OCI-LY1 (cell line): ENCODE measurements around the gene OR1K1.

Experiments
- H2AFZ ChIP-seq: fragments of 200-600 bp; sonication (generic), shearing (Covaris generic); 2 replicates; pipeline ENCODE4 v1.6.0; 2014; ENCODE audit warnings: antibody characterized with exemption, mild to moderate bottlenecking, low read length
- H3F3A ChIP-seq: fragments of 200-600 bp; sonication (generic), shearing (Covaris generic); 2 replicates; pipeline ENCODE4 v1.6.0; 2014; ENCODE audit warnings: mild to moderate bottlenecking, antibody characterized with exemption, low read length, moderate library complexity; ENCODE audit not compliant: insufficient read depth
- H3K27ac ChIP-seq: fragments of 200-600 bp; sonication (generic); 2 replicates; pipeline ENCODE4 v1.5.1; 2014; ENCODE audit warnings: low read length, mixed run types, mild to moderate bottlenecking, low read depth; ENCODE audit not compliant: poor library complexity, severe bottlenecking
- H3K27me3 ChIP-seq: fragments of 200-600 bp; sonication (generic); 2 replicates; pipeline ENCODE4 v1.6.0; 2014; ENCODE audit warnings: antibody characterized with exemption, mild to moderate bottlenecking, low read length, moderate library complexity; ENCODE audit not compliant: insufficient read depth
- H3K36me3 ChIP-seq: fragments of 200-600 bp; sonication (generic); 2 replicates; pipeline ENCODE4 v1.6.1; 2014; ENCODE audit warnings: mild to moderate bottlenecking, antibody characterized with exemption, low read length, moderate library complexity, mixed read lengths; ENCODE audit not compliant: insufficient read depth
- H3K4me1 ChIP-seq: fragments of 200-600 bp; sonication (generic); 2 replicates; pipeline ENCODE4 v1.5.1; 2014; ENCODE audit warnings: mild to moderate bottlenecking, low read length, moderate library complexity; ENCODE audit not compliant: insufficient read depth, severe bottlenecking
- H3K4me2 ChIP-seq: fragments of 200-600 bp; sonication (generic), shearing (Covaris generic); 2 replicates; pipeline ENCODE4 v1.6.1; 2014; ENCODE audit warnings: low read length
- H3K4me3 ChIP-seq: fragments of 200-600 bp; sonication (generic); 2 replicates; pipeline ENCODE4 v1.5.1; 2014; ENCODE audit warnings: low read length, low read depth, mild to moderate bottlenecking, mixed read lengths; ENCODE audit not compliant: poor library complexity, severe bottlenecking
- H3K79me2 ChIP-seq: fragments of 200-600 bp; shearing (Covaris generic); 2 replicates; pipeline ENCODE4 v1.6.1; 2016; ENCODE audit warnings: mixed run types, low read length, mixed read lengths; ENCODE audit not compliant: insufficient read depth
- H3K9ac ChIP-seq: fragments of 200-600 bp; sonication (generic), shearing (Covaris generic); 2 replicates; pipeline ENCODE4 v1.6.1; 2014; ENCODE audit warnings: mild to moderate bottlenecking, low read length, mixed read lengths
- H3K9me2 ChIP-seq: fragments of 200-600 bp; sonication (generic), shearing (Covaris generic); 2 replicates; pipeline ENCODE4 v1.6.1; 2014; ENCODE audit warnings: low read depth, mild to moderate bottlenecking, low read length, mixed read lengths
- H3K9me3 ChIP-seq: fragments of 200-600 bp; shearing (Covaris generic); 2 replicates; pipeline ENCODE4 v1.6.1; 2014; ENCODE audit warnings: low read length, mixed read lengths
- H4K20me1 ChIP-seq: fragments of 200-600 bp; sonication (generic), shearing (Covaris generic); 2 replicates; pipeline ENCODE4 v1.6.0; 2016; ENCODE audit warnings: mild to moderate bottlenecking, low read length; ENCODE audit not compliant: insufficient read depth
- EZH2 ChIP-seq: fragments of 200-600 bp; sonication (generic), shearing (Covaris generic); IDR thresholded peaks from 2 replicates; pipeline ENCODE4 v1.8.0; 2017; ENCODE audit warnings: borderline replicate concordance, mixed run types, mild to moderate bottlenecking, antibody characterized with exemption, low read length, moderate library complexity, mixed read lengths
- TF ChIP-seq, protein P1 (sequence below): fragments of 200-600 bp; sonication (generic), shearing (Covaris generic); IDR thresholded peaks from 2 replicates; pipeline ENCODE4 v1.5.1; 2017; ENCODE audit warnings: mild to moderate bottlenecking, antibody characterized with exemption, low read length, moderate library complexity, mixed read lengths

OR1K1 gene

DNA sequence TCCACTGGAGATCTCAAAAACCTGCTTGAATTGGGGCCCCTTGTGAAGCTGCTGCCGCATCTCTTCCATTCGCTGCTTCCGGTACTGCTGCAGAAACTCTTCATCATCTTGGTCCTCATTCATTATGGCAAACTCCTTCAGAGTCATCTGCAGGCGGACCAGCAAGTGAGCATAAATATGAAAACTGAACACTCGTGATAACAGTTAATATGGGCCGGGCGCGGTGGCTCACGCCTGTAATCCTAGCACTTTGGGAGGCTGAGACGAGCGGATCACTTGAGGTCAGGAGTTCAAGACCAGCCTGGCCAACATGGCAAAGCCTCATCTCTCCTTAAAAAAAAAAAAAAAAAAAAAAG is 20.5 kb downstream of the OR1K1 start:
- no peak overlapping the region for H2AFZ ChIP-seq
- H3K4me1 ChIP-seq, result peaks cover 5% of the 10 kb centered on the region
- H3K27ac ChIP-seq, result no peak overlapping the region
- no peaks in the 10 kb centered on the region for H4K20me1 ChIP-seq
- no peak overlapping the region for H3K9ac ChIP-seq
- no peaks in the 10 kb centered on the region; the same call in 1 of the 2 replicates for H3K79me2 ChIP-seq
- peaks cover 77% of the 10 kb centered on the region for H3K36me3 ChIP-seq
- H3K9me2 ChIP-seq, result no peaks in the 10 kb centered on the region
- no peak overlapping the region for H3K4me3 ChIP-seq
- H3F3A ChIP-seq, result no peaks in the 10 kb centered on the region
- H3K4me2 ChIP-seq, result no peak overlapping the region
- H3K9me3 ChIP-seq, result no peaks in the 10 kb centered on the region
- no peak for TF ChIP-seq EZH2
- TF ChIP-seq, protein P1, sequence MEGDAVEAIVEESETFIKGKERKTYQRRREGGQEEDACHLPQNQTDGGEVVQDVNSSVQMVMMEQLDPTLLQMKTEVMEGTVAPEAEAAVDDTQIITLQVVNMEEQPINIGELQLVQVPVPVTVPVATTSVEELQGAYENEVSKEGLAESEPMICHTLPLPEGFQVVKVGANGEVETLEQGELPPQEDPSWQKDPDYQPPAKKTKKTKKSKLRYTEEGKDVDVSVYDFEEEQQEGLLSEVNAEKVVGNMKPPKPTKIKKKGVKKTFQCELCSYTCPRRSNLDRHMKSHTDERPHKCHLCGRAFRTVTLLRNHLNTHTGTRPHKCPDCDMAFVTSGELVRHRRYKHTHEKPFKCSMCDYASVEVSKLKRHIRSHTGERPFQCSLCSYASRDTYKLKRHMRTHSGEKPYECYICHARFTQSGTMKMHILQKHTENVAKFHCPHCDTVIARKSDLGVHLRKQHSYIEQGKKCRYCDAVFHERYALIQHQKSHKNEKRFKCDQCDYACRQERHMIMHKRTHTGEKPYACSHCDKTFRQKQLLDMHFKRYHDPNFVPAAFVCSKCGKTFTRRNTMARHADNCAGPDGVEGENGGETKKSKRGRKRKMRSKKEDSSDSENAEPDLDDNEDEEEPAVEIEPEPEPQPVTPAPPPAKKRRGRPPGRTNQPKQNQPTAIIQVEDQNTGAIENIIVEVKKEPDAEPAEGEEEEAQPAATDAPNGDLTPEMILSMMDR, result no peak
- H3K27me3 ChIP-seq, result no peaks in the 10 kb centered on the region

DNA sequence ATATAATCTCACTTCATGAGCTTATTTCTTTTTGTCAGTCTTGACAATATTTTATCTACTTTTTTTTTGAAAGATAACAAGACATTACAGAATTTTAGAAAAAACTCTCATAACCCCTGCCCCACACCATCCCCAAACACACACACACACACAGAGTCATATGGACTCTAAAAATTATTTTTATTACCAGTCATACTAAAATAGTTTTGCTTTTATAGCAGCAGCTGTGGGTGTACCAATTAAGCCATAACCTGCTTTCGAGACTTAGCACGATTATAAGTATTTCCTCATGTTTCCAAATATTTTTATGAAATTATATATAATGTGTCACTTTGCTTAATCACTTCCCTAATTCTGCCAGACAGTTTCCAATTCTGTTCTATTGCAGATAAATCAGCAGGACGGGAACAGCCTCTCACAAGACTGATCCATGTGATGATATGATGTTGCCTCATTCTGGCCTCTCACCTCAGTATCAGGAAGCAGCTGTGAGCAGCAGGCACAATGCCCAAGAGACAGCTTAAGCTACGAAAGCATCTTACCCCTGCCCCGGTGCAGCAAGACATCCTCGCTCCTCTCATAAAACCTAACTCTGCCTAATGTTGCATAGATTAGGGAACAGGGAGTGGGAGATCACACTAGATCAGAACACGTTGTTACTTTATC is 21.5 kb downstream of the OR1K1 start:
- no peak overlapping the region for H3K27ac ChIP-seq
- no peak overlapping the region for H2AFZ ChIP-seq
- no peaks in the 10 kb centered on the region for H3K9me3 ChIP-seq
- H4K20me1 ChIP-seq, result no peaks in the 10 kb centered on the region
- H3K9ac ChIP-seq, result no peak overlapping the region
- peaks cover 5% of the 10 kb centered on the region for H3K4me1 ChIP-seq
- TF ChIP-seq EZH2, result no peak
- TF ChIP-seq, protein P1, result no peak
- H3F3A ChIP-seq, result no peaks in the 10 kb centered on the region
- peaks cover 76% of the 10 kb centered on the region for H3K36me3 ChIP-seq
- H3K79me2 ChIP-seq, result no peaks in the 10 kb centered on the region; the same call in 1 of the 2 replicates
- H3K4me2 ChIP-seq, result no peak overlapping the region
- H3K9me2 ChIP-seq, result no peaks in the 10 kb centered on the region
- no peaks in the 10 kb centered on the region for H3K27me3 ChIP-seq
- no peak overlapping the region for H3K4me3 ChIP-seq

DNA sequence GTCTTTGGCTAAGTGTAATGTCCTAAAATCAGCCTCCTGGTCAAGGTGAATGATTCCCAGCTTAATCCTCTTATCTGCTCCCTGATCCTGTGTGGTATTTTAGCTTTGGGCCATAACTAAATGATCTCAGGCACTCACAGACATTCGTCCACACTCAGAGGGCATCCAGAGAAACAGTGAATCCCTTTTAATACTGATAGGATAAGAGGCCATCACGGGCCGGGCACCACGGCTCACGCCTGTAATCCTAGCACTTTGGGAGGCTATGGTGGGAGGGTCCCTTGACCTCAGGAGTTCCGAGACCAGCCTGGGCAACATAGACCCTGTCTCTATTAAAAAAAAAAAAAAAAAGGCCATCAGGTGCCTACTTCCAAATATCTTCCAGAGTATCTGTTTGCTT is 22.1 kb downstream of the OR1K1 start:
- Histone ChIP-seq H3K4me3 (no peak overlapping the region), H3K9me2 (no peaks in the 10 kb centered on the region), H3K4me2 (no peak overlapping the region), H3K4me1 (peaks cover 11% of the 10 kb centered on the region), H2AFZ (no peak overlapping the region), H3K9ac (no peak overlapping the region), H4K20me1 (no peaks in the 10 kb centered on the region), H3K36me3 (peaks cover 74% of the 10 kb centered on the region), H3K9me3 (no peaks in the 10 kb centered on the region), H3F3A (no peaks in the 10 kb centered on the region), H3K27ac (no peak overlapping the region), H3K79me2 (peaks cover 3% of the 10 kb centered on the region), H3K27me3 (no peaks in the 10 kb centered on the region)
- TF ChIP-seq EZH2, result no peak
- TF ChIP-seq, protein P1, result no peak
